Activated gamma-delta T cell (primary cell): ENCODE measurements around the gene ANKRD33B.
"Not testable (repeated sequence)": the region's sequence is repeated elsewhere in the genome, so short reads cannot be mapped to it uniquely, and the experiment has no call there.

Source experiments
- DNase-seq: peaks from one replicate; lab custom pipeline; 2025; lab: John Stamatoyannopoulos, UW

The ANKRD33B gene

DNA sequence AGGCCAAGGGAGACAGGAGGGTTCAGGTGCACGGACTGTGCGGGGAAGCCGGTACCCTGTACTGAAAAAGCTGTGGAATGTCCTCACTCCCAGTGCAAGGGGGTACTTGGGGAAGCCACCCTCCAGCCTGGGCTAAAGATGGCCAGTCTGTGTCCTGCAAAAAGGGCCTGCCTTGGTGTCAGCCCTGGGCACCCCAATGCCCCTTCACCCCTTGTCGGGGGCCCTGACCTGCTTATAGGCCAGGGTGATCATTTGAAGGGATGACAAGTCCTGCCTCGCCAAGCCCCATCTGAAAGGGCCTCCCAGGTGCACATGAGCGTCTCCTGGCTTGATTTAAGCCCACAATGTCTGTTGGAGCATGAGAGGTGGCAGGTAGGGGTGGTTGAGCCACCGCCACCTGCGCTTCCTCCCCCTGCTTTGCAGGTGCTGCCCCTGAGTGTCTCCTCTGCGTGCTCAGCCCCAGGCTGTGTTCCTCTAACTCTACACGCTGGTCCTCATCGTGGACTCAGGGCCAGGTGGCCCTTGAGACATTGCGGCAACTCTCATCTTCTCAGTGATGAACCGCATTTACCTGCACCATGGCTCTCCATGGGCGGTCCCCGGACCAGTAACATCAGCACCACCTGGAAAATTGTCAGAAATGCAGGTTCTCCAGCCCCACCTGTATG lies 97.0 kb downstream of the ANKRD33B start:
- no peak for DNase-seq

DNA sequence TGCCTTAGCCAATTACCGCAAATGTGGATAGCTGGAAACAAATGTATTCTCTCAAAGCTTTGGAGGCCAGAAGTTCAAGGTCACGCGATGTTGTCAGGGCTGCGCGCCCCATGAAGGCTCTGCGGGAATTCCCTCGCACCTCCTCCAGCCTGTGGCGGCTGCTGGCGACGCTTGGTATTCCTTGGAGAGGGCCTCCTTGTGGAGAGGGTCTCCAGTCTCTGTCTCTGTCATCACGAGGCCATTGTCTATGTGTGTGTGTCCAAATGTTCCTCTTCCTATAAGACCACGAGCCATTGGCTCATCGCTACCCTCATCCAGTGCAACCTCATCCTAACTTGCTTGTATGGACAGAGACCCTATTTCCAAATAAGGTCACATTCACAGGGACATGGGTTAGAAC lies 97.5 kb downstream of the ANKRD33B start:
- no peak for DNase-seq

DNA sequence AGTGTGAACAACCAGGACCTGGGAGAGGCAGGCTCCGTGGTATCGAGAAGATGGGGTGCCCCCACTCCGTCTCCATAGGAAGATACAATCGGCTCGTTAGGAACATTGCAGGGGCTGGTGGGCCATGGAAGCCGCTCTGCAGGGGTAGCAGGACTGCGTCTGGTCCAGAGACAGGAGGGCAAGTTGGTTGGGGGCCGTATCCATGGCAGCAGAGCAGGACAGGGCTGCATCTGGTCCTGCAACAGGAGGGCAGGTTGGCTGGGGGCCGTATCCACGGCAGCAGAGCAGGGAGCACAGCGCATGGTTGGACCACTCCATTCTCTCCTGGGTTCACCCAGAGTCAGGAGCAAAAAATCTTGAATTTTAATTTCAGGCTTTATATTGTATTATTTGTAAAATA lies 98.2 kb downstream of the ANKRD33B start:
- no peak for DNase-seq

DNA sequence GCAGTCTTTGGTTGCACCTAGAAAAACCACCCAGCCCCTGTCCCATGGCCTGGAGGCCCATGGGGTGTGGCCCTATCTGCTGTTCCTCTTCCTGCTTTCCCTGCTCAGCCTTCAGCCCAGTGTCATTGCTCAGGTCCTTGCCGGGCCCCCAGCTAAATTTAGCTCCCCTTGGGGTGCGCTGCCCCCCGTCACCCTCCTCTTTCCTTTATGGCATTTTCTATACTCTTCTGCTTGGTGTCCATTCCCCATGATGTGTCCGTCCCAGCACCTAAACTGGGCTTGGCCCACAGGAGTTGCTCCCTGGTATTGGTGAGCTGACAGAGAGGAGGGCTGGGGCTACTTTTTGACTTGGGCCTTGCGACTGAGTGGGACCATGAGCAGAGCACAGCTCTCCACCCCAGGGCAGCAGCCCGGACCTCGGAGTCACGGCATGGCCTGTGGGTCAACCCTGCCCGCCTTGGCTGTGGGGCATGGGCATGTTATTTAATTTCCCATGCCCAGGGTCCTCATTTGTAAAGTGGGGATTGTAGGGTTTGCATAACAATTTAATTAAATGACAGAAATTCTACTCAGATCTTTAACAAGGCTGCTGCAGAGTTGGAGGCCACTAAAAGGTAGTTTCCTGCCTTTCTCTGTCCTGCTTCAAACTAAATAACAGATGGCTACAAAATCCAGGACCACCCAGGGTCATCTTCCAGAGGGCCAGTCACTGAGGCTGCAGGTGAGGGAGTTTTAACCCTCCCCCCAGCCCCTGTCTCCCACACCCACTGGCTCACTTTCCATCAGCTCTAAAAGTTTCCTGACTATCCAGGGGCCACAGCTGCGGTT lies 99.0 kb downstream of the ANKRD33B start:
- no peak for DNase-seq

DNA sequence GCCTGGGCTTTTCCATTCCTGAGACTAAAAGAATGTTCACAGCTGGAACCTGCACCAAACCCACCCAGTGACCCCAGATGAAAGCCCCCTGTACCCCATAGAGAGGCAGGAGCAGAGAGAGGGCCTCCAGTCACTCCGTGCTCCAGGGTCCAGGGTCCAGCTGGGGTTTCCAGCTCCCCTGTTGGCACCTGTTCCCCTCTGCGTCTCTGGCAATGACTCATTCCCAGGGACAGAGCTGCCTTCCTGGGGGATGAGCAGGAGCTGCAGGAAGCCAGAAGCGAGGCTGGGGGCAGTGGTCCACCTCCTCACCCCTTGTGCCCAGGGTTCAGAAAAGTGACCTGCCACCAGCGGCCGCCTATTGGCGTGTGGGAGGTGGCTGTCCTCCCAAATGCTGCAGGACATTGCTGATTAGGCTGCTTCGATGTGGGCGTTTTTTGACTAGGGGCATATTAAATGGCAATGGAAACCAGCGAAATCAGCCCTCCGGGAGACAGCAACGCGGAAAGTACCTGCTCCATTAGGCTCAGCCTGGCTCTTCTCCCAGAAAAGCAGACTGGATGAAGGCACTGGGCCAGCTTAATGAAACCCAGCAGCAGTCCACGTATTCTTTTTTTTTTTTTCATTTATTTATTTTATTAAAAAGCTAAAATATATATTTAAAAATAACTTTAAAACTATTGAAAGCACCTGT lies 99.8 kb downstream of the ANKRD33B start:
- DNase-seq = no peak

DNA sequence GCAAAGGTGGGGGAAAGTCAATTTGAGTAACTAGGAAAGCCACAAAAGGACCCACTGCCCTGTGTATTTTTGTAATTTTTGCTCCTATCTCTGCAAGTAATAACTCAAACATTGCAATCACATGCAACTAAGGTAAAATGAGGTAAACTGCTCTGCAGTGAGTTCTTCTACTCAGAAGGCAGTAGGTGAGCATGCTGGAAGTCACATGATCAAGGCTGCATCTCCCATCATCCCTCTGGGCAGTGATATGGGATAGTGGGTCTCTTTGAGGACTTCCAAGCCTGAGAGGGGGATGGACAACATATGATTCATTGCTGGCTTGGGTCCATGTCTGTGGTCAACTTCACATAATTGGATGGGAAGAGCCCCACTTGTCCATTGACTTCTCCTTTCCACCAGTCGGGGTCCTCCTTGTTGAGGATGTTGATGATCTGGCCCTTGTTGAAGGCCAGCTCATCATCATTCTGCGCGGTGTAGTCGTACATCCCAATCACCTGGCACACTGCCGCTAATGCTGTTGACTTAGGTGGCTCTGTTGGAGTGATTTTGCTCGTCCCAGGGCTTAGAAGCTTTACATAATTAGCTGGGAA lies 100.4 kb downstream of the ANKRD33B start:
- not testable (repeated sequence) for DNase-seq

DNA sequence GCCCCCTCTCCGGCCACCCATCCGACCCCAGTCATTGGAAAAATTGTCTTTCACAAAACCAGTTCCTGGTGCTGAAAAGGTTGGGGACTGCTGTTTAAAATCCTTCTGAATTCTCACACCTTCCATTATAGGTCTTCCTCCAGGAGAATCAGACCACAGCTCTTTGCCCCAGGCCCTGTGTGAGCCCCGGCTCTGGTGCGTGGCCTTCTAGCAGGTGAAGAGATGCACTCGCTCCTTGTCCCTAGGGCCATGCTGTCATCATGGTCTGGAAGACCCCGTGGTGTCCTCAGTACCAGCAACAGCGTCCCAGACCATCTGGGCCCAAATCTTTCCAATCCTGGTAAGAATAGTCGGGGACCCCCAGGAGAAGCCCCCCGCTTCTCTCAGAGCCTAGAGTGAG lies 101.9 kb downstream of the ANKRD33B start:
- DNase-seq = no peak

DNA sequence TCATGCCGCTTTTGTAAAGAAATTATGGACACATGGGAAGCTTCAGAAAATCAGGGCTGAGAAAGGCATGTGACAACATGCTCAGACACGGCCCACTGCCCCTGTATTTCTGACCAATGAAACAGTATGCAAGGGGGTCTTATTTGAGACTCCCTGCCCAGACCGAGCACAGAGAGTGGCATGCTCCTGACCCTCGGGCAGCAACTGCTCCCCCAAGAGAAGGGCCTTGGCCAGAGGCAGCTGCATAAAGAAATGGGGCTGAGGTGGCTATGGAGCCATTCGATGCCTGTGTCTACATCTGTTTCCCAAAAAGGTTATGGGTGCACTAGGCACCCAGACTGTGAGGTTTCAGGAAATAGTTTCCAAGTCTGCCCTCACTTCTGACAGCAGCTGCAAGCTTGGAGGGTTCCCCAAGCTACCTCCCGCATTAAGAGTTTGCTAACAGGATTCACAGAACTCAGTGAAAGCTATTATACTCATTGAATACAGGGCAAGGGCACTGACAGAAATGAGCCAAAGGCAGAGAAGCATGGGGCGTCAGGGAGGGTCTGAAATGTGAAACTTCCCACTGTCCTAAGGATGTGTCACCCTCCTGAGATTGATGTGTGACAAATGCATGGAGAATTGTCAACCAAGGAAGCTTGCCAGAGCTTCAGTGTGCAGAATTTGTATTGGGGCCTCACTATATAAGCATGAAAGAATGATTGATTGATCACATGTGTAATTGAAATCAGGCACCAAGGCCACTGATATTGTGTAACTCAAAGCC lies 102.8 kb downstream of the ANKRD33B start:
- no peak for DNase-seq

DNA sequence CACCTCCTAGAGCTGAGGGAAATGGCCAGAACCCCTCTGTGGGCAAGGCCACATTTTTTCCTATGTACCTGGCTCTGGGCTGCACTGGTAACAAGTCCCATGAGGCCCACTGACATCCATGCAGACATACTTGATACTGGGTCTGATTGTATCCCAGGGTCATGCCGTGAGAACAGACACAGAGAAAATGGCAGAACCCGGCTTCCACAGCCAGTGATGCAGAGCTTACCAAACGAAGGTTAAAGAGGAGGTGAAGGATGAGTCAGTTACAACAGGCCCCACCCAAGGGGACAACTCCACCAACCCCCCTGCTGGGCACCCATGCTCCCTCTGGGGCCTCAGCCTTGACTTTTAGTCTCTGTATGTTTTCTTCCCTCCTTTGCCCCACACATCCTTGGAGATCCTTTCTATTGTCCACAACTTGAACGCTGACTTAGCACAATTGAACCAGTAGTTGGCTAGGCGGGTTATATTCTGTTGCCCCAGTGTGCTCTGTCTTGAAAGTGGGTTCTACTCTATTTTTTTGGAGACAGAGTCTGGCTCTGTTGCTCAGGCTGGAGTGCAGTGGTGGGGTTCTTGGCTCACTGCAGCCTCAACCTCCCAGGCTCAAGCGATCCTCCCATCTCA lies 103.7 kb downstream of the ANKRD33B start:
- no peak for DNase-seq

DNA sequence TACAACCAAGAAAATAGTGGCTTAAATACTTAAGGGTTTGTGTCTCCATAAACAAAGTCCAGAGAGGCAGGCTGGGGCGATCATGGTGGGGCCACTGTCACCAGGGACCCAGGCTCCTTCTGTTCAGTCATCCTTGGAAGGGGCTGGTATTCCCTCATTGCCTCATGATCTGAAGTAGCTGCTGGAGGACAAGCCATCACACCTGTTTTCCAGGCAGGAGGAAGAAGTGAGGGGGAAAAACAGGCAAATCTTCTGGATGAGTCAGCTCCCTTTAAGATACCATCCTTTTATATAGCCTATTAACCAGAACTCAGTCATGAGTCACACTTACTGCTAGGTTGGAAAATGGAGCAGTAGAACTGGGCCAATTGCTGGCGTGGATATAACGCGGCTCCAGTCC lies 104.8 kb downstream of the ANKRD33B start:
- no peak for DNase-seq

DNA sequence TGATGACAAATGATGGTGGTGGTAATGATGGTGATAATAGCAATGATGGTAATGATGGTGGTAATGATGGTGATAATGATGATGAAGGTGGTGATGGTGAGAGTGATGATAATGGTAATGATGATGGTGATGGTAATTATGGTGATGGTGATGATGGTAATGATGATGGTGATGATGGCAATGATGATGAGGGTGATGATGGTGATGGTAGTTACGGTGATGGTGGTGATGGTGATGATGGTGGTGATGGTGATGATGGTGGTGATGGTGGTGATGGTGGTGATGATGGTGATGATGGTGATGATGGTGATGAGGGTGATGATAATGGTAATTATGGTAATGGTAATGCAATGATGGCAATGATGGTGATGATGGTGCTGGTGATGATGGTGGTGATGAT lies 106.1 kb downstream of the ANKRD33B start:
- no peak for DNase-seq

DNA sequence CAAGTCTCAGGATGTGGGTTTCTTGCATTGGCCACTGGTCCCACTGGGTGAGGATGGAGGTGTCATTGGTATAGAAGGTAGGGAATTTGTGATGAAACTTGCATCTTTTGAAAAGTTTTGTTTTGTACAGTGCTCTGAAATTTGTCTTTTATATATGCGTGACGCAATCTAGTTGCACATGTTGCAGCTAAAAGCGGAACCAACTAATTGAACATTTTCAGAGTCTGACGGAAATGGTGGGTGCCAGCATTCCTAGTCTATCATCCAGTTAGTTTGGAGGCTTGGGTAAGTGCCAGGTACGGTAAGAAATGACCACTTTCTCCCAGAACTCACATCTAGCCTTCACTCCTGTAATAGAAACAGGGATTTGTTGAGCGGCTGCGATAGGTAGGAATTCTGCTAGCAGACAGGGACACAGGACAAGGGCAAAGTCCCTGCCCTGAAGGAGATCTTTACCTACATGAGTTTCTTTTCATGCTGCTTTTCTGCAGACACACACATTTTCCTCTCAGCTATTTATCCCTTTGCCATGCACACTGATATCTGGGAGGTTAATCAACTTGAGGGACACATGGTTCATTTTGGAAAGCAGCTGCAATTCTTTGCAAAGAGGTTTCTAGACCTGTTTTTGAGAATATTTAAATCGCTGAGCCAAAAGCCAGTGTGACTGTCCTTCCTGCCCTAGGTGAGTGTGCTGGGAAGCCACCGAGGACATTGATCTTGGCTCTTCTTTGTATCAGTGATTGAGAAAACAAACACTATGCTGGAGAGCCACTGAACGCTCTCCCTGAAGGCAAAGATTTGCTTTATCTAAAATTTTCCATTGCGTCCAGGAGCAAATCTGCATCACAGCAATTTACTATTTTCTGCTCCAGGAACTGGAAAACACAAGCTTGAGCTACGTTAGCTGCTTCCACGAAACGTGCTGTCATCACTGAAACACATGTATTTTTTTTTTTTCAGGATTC lies 107.5 kb downstream of the ANKRD33B start:
- DNase-seq = no peak

DNA sequence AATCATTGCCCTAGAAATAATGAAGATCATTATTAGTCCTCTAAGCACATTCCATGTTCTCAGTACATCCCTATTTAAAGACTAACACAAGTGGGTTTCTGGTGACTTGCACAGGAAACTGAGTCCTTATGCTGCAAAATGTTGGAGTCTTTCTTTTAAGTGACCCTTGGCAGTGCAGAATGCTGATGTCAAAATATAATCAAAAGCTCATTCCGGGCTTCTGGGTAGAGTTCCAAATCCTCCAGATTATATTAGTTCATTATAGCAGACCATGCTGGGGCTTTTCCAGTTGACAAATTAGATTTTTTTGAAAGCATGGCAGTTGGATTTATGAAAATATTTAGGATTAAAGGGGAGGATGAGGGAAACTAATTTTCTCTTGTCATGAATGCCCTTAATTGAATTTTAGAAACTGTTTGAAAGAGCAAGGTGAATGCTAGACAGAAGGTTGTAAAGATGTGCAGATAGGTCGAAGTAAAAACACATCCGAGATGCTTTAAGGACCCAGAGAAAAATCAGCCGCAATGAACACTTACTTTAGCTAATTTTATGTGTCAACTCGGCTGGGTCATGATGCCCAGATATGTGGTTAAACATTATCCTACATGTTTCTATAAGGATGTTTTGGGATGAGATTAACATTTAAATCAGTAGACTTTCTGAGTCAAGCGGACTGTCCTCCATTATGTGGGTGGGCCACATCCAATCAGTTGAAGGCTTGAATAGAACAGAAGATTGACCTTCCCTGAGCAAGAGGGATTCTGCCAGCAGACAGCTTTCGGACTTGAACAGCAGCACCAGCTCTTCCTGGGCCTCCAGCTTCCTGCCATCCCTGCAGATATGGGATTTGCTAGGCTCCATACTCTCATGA lies 108.5 kb downstream of the ANKRD33B start:
- DNase-seq = no peak

DNA sequence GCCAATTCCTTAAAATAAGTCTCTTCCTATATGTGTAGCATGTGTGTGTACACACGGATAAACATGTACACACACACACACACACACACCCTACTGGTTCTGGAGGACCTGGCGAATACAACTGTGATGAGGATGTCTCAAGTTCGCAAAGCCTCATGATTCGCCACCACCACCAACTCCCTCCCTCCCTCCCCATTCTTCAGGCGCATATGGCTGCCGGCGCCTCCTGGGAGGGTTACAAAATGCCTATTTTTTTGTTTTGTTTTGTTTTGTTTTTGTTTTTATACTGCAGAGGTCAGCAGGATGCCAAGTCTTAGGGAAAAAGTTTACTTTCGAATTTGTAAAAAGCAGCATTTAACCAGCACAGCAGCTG lies 109.1 kb downstream of the ANKRD33B start:
- no peak for DNase-seq

DNA sequence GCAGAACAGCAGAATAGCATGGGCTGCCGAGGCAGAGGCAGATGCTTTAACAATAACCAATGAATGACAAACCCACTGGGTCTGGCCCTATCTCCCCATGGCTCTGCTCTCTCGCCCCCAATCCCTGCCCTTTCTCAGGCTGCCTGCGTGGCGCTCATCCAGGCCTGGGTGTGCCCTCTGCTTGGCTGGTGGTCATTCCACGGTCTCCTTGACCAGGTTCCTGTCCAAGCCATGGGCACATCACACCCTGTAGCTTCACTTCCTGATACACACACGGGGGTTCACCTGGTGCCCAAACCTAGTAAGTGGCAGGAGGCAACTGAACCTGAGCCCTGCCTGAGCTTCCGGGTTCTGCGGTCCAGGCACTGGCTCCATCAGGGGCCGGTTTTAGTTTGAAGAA lies 109.5 kb downstream of the ANKRD33B start:
- no peak for DNase-seq

DNA sequence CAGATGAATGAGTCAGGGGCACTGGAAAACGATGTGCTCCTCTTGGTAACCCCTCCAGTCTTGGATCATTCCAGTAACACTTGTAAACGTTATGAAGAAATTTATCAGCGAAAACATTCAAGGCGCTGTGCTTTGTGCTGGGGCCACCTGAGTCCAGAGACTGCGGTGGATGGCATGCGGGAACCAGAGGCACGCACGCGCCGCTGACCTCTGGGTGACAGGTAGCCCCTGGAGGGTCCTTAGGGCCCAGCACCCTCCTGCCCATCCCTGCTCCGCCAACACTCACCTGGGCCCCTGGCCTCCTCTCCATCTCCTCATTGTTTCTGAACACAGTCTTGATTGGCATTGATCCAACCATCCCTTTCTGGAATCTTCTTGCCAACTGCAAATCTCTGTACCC lies 110.2 kb downstream of the ANKRD33B start:
- DNase-seq = no peak

DNA sequence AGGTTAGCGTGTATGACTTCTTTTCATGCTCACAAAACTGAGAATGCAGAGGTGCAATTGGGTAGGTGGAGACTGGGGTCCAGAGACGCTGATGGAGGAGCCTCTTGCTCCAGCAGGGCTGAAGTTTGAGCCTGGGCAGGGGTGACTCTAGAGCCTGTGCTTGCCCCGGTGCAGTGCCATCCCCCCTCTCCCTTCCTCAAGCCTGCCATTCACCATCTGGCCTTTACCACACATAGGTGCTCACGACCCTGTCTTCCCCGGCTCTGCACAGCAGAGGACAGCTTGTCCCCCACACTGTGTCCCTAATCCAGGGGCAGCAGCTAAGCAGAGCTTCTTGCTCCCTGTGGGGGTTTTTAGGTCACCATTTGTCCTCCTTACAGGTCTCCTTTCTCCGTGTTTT lies 110.7 kb downstream of the ANKRD33B start:
- no peak for DNase-seq

DNA sequence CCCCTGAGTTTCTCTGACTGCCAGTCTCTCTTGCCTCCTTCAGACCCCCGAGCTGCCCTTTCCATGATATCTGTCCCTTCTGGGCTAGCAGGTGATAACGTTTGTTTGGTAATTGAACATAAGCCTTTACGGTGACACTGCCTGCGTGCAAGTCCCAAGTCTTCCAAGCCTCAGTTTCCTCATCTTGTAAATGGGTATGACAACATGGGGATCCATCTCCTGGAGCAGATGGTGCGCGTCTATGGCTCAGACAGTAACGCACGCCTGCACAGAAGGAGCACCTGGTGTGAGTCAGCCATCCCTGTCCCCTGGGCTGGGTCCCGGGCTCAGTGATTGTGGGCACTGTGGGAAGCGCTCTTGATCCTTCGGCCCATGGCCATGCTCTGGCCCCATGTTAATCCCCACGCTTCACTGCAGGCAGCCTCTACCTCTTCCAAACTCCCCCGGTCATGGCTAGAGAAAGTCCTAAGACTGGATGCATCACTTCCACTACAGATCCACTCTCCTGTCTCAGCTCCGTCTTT lies 111.4 kb downstream of the ANKRD33B start:
- DNase-seq = no peak

DNA sequence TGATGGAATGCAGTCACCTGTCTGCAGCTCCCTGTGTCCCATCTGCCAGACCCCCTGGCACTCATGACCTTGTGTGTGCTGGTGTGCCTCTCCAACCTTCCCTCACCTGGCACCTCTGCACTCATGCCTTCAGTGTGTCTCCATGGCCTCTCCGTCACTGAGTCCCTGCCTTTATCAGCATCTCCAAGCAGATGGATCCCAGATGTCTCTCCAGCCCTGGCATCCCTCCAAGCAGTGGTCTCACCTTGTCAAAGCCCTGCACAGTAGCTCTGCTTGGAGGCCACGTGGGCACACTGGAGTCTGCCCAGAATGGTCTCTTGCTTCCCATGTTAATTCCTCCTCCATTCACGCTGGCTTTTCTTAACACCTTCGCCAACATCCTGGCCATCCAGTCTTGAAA lies 112.4 kb downstream of the ANKRD33B start:
- DNase-seq = no peak
